PC-3 (cell line): ENCODE results near the gene OXCT1. TPM values are rescaled to one million over a fixed set of nuclear protein-coding genes. Genes with fewer than 3 reads are reported as not detected.

ENCODE experiments used
- ATAC-seq: fragments of 200-7000 bp; cut with Tn5 transposase; 2 replicates; pipeline ENCODE4 v1.9.1; 2020; ENCODE audit warnings: mild to moderate bottlenecking, moderate library complexity
- BruUV-seq: library from RNA; stranded (reverse); fragments of 400-500 nt; replicated peaks from 2 replicates; lab custom pipeline; 2021; lab: Mats Ljungman, UMichigan
- CTCF ChIA-PET: fragments of 300-600 bp; sonication (Branson Sonifier 250); formaldehyde crosslinking; loops from one replicate; lab custom pipeline; 2022; ENCODE audit warnings: antibody characterized with exemption; lab: Charles Lee
- POLR2A ChIA-PET: fragments of 300-600 bp; sonication (Branson Sonifier 250); formaldehyde crosslinking; loops from one replicate; lab custom pipeline; 2022; ENCODE audit warnings: antibody characterized with exemption; ENCODE audit not compliant: unreplicated experiment; lab: Charles Lee
- DNase-seq: peaks from one replicate; pipeline ENCODE4 v3.0.0-alpha.2; 2015
- H2AFZ ChIP-seq: fragments of 300-600 bp; sonication (generic); 2 replicates; pipeline ENCODE4 v1.6.0; 2016; ENCODE audit warnings: antibody characterized with exemption, low read length
- H3F3A ChIP-seq: fragments of 300-600 bp; sonication (generic); one replicate; pipeline ENCODE4 v1.6.0; 2017; ENCODE audit warnings: antibody characterized with exemption, low read length, control low read depth, mild to moderate bottlenecking; ENCODE audit not compliant: unreplicated experiment
- H3K27ac ChIP-seq: fragments of 300-600 bp; sonication (generic); 2 replicates; pipeline ENCODE4 v1.5.1; 2016; ENCODE audit warnings: mild to moderate bottlenecking, low read length
- H3K27me3 ChIP-seq: fragments of 300-600 bp; sonication (generic); 2 replicates; pipeline ENCODE4 v1.6.1; 2016; ENCODE audit warnings: low read length, mixed read lengths
- H3K36me3 ChIP-seq: fragments of 300-600 bp; sonication (generic); 2 replicates; pipeline ENCODE4 v1.6.1; 2016; ENCODE audit warnings: low read depth, mixed run types, low read length, mixed read lengths
- H3K4me1 ChIP-seq: fragments of 300-600 bp; sonication (generic); 2 replicates; pipeline ENCODE4 v1.5.1; 2016; ENCODE audit warnings: low read length; ENCODE audit not compliant: insufficient read depth
- H3K4me2 ChIP-seq: fragments of 300-600 bp; sonication (generic); 2 replicates; pipeline ENCODE4 v1.6.0; 2016; ENCODE audit warnings: low read length
- H3K4me3 ChIP-seq: fragments of 300-600 bp; sonication (generic); 2 replicates; pipeline ENCODE4 v1.5.1; 2016; ENCODE audit warnings: mild to moderate bottlenecking, low read length, mixed read lengths
- H3K79me2 ChIP-seq: fragments of 300-600 bp; sonication (generic); 2 replicates; pipeline ENCODE4 v1.6.1; 2017; ENCODE audit warnings: low read length, mixed read lengths
- H3K9ac ChIP-seq: fragments of 300-600 bp; sonication (generic); 2 replicates; pipeline ENCODE4 v1.6.0; 2016; ENCODE audit warnings: mild to moderate bottlenecking, low read length
- H3K9me2 ChIP-seq: fragments of 300-600 bp; sonication (generic); replicated peaks from 2 replicates; pipeline ENCODE4 v1.6.1; 2016; ENCODE audit warnings: mixed run types, low read length, mixed read lengths
- H3K9me3 ChIP-seq: fragments of 300-600 bp; sonication (generic); 2 replicates; pipeline ENCODE4 v1.6.1; 2016; ENCODE audit warnings: low read length, mixed read lengths
- H4K20me1 ChIP-seq: fragments of 300-600 bp; sonication (generic); 2 replicates; pipeline ENCODE4 v1.6.1; 2016; ENCODE audit warnings: low read length, mixed read lengths
- EZH2 ChIP-seq: fragments of 300-600 bp; sonication (generic); IDR thresholded peaks from one replicate; pipeline ENCODE4 v1.6.1; 2017; ENCODE audit warnings: antibody characterized with exemption, mild to moderate bottlenecking, low read length; ENCODE audit not compliant: unreplicated experiment
- EZH2phosphoT487 ChIP-seq: fragments of 300-600 bp; sonication (generic); IDR thresholded peaks from 2 replicates; pipeline ENCODE4 v1.6.1; 2018; ENCODE audit warnings: mild to moderate bottlenecking, antibody characterized with exemption, low read length, borderline replicate concordance
- intact Hi-C: fragments of 100-400 bp; cut with micrococcal nuclease; formaldehyde crosslinking; loops from 2 replicates; pipeline ENCODE4 v1.9.0; 2023
- total RNA-seq: library from RNA; depleted of rRNA; stranded (reverse); fragments of >200 nt; gene quantifications from 2 replicates; pipeline ENCODE4 v1.2.3, GENCODE V29; 2014
- TF ChIP-seq, protein P1 (sequence below): fragments of 300-600 bp; sonication (generic); conservative IDR thresholded peaks from 2 replicates; pipeline ENCODE4 v1.5.1; 2017; ENCODE audit warnings: antibody characterized with exemption, low read depth, mild to moderate bottlenecking, low read length

OXCT1 gene
- total RNA-seq, 1 experiment from 2014 or later: 25.5 TPM

GRCh38 chr5:41822036-41822435 is 48.2 kb downstream of the OXCT1 start:
- H3K4me2 ChIP-seq: no peak overlapping the region
- TF ChIP-seq EZH2phosphoT487 (no peak), EZH2 (no peak)
- TF ChIP-seq, protein P1, sequence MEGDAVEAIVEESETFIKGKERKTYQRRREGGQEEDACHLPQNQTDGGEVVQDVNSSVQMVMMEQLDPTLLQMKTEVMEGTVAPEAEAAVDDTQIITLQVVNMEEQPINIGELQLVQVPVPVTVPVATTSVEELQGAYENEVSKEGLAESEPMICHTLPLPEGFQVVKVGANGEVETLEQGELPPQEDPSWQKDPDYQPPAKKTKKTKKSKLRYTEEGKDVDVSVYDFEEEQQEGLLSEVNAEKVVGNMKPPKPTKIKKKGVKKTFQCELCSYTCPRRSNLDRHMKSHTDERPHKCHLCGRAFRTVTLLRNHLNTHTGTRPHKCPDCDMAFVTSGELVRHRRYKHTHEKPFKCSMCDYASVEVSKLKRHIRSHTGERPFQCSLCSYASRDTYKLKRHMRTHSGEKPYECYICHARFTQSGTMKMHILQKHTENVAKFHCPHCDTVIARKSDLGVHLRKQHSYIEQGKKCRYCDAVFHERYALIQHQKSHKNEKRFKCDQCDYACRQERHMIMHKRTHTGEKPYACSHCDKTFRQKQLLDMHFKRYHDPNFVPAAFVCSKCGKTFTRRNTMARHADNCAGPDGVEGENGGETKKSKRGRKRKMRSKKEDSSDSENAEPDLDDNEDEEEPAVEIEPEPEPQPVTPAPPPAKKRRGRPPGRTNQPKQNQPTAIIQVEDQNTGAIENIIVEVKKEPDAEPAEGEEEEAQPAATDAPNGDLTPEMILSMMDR: no peak
- BruUV-seq: no TSS peak
- no peak overlapping the region for H3K4me3 ChIP-seq
- no peak overlapping the region for H3K9ac ChIP-seq
- H4K20me1 ChIP-seq: no peaks in the 10 kb centered on the region
- ChIA-PET POLR2A (no interaction called here), CTCF (no interaction called here)
- intact Hi-C loops: no loop called here
- H3K4me1 ChIP-seq: no peaks in the 10 kb centered on the region
- no peak overlapping the region for H2AFZ ChIP-seq
- no peaks in the 10 kb centered on the region for H3K27me3 ChIP-seq
- no peaks in the 10 kb centered on the region for H3K36me3 ChIP-seq
- no peaks in the 10 kb centered on the region for H3K9me2 ChIP-seq
- DNase-seq (no peak), ATAC-seq (no peak)
- H3F3A ChIP-seq: no peaks in the 10 kb centered on the region
- H3K27ac ChIP-seq: no peak overlapping the region
- H3K79me2 ChIP-seq: no peaks in the 10 kb centered on the region
- H3K9me3 ChIP-seq: no peaks in the 10 kb centered on the region

- POLR2A ChIA-PET: no interaction called here
- Histone ChIP-seq H3K4me3 (no peak overlapping the region), H3K4me2 (no peak overlapping the region), H3K9ac (no peak overlapping the region), H2AFZ (no peak overlapping the region), H3K79me2 (no peaks in the 10 kb centered on the region), H3K9me2 (no peaks in the 10 kb centered on the region), H3K27ac (no peak overlapping the region), H3K4me1 (no peaks in the 10 kb centered on the region), H3K36me3 (no peaks in the 10 kb centered on the region), H4K20me1 (no peaks in the 10 kb centered on the region), H3K9me3 (no peaks in the 10 kb centered on the region), H3K27me3 (no peaks in the 10 kb centered on the region), H3F3A (no peaks in the 10 kb centered on the region)
- CTCF ChIA-PET: no interaction called here
- ATAC-seq (no peak), DNase-seq (no peak)
- intact Hi-C loops: no loop called here
- BruUV-seq: no TSS peak
- TF ChIP-seq EZH2phosphoT487 (no peak), EZH2 (no peak)
- TF ChIP-seq, protein P1: no peak
Observed at GRCh38 chr5:41821051-41821450, 49.2 kb downstream of the OXCT1 start.

DNA sequence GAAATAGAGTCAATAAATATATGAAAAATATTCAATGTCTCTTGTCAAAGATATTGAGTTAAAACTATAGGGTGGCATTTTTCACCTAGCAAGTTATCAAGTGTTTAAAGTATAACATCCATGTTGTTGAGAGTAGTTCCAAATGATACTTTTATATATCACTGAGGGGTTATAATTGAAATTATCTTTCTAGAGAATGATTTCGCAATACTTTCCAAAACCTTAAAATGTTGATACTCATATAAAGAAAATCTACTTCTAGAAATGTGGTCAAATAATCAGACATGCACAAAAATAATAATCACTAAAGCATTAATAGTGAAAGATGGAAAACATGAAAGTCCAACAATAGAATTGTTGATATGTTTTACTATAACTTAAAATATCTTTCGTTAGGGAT is 50.1 kb downstream of the OXCT1 start:
- no TSS peak for BruUV-seq
- no peak for ATAC-seq
- DNase-seq: no peak
- ChIA-PET POLR2A (no interaction called here), CTCF (no interaction called here)
- Histone ChIP-seq H3K36me3 (no peaks in the 10 kb centered on the region), H3K9me2 (no peaks in the 10 kb centered on the region), H3K9ac (no peak overlapping the region), H3K4me1 (no peaks in the 10 kb centered on the region), H4K20me1 (no peaks in the 10 kb centered on the region), H3K4me2 (no peak overlapping the region), H3F3A (no peaks in the 10 kb centered on the region), H3K9me3 (no peaks in the 10 kb centered on the region), H2AFZ (no peak overlapping the region), H3K79me2 (no peaks in the 10 kb centered on the region), H3K27me3 (no peaks in the 10 kb centered on the region), H3K4me3 (no peak overlapping the region), H3K27ac (no peak overlapping the region)
- TF ChIP-seq EZH2 (no peak), EZH2phosphoT487 (no peak)
- TF ChIP-seq, protein P1: no peak
- intact Hi-C loops: no loop called here
